Mesothelial cell of epicardium (in vitro differentiated cells): ENCODE measurements around the gene IPO4. TPM values are rescaled to one million over a fixed set of nuclear protein-coding genes. Genes with fewer than 3 reads are reported as not detected.

ENCODE experiments used
- DNase-seq, 2 experiments: peaks; one replicate each; pipeline ENCODE4 v3.0.0; 2021; ENCODE audit warnings: low spot score in 2 of 2; ENCODE audit not compliant: unreplicated experiment in 2 of 2
- H3K27ac Mint-ChIP-seq: 2 replicates; pipeline ENCODE4 v1.8.0; 2021; ENCODE audit warnings: mixed read lengths
- H3K27me3 Mint-ChIP-seq: 2 replicates; pipeline ENCODE4 v1.8.0; 2021; ENCODE audit warnings: low read depth, mixed read lengths
- H3K36me3 Mint-ChIP-seq: 2 replicates; pipeline ENCODE4 v1.8.0; 2021; ENCODE audit warnings: mixed read lengths
- H3K4me1 Mint-ChIP-seq: 2 replicates; pipeline ENCODE4 v1.8.0; 2021; ENCODE audit warnings: mixed read lengths
- H3K4me3 Mint-ChIP-seq: 2 replicates; pipeline ENCODE4 v1.8.0; 2021; ENCODE audit warnings: mild to moderate bottlenecking, moderate library complexity, mixed read lengths
- H3K9me3 Mint-ChIP-seq: 2 replicates; pipeline ENCODE4 v1.8.0; 2021; ENCODE audit warnings: mixed read lengths
- total RNA-seq: library from RNA; stranded (reverse); gene quantifications from 3 replicates; pipeline ENCODE4 v1.2.1, GENCODE V29; 2021
- TF ChIP-seq, protein P1 (sequence below): fragments of 200-600 bp; sonication (generic); IDR thresholded peaks from one replicate; pipeline ENCODE4 v1.5.0; 2021; ENCODE audit warnings: antibody characterized with exemption; ENCODE audit not compliant: unreplicated experiment

IPO4 gene
- total RNA-seq, 1 donor from 2014 or later, result 43.2 TPM

DNA sequence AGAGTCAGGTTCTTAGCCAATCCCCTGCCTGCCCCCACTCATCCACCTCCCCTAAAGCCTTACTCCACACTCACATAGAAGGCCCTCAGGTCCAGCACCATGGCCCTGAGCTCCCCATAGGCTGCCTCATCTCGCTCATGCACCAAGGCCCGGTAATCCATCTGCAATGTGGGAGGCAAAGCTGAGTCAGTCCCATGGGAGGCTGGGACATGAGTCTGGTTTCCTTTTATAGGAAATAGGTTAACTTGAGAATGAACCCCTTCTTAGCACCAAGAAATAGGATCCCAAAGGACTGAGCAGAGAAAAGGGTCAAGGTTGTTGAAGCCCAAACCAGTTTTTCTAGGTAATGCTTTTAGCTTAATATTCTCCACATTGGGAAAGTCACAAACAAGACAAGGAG is 45.1 kb downstream of the IPO4 start:
- Mint-ChIP-seq H3K4me3 (no peak overlapping the region), H3K27me3 (no peaks in the 10 kb centered on the region), H3K4me1 (peaks cover 47% of the 10 kb centered on the region), H3K36me3 (peaks cover 4% of the 10 kb centered on the region), H3K27ac (no peak overlapping the region), H3K9me3 (no peaks in the 10 kb centered on the region)
- TF ChIP-seq, protein P1, sequence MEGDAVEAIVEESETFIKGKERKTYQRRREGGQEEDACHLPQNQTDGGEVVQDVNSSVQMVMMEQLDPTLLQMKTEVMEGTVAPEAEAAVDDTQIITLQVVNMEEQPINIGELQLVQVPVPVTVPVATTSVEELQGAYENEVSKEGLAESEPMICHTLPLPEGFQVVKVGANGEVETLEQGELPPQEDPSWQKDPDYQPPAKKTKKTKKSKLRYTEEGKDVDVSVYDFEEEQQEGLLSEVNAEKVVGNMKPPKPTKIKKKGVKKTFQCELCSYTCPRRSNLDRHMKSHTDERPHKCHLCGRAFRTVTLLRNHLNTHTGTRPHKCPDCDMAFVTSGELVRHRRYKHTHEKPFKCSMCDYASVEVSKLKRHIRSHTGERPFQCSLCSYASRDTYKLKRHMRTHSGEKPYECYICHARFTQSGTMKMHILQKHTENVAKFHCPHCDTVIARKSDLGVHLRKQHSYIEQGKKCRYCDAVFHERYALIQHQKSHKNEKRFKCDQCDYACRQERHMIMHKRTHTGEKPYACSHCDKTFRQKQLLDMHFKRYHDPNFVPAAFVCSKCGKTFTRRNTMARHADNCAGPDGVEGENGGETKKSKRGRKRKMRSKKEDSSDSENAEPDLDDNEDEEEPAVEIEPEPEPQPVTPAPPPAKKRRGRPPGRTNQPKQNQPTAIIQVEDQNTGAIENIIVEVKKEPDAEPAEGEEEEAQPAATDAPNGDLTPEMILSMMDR, result no peak
- DNase-seq, result no peak

DNA sequence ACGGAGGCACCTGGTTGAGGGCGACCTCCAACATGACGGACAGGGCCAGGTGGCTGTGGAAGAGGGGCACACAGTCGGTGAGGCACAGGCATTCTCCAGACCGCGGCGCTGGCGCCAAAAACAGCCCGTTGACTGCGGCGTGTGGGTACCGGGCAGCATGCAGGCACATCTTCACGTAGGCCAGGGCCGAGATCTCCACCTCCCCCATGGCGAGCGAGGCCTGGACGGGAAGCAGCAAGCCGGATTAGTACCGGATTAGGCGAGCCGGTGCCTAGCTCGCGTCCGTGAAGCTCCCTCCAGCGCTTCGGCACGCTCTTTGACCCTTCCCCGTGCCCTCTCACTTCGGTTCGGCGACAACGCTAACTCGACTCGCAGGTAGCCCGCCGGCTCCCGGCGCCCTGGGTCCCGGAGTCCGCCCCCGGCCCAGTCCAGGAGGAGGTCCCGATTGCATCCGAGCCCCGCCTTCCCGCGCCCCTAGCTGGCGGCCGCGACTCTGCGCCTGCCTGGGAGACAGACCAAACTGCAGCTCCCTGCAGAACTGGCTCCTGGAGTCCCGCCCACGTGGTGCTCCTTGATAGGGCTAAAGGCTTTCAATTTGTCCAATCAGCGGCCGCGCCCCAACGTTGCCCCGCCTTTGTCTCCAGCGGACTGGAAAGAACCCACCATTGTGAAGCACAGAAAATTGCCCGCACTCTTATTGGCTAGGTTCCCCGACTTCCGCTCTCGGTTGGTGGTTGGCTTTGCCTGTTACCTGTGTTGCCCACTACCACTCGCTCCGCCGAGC is 47.3 kb downstream of the IPO4 start, which contains the start of gene EMC9:
TSS of gene EMC9 (minus strand) at position 495 of the 784 bp plus-strand sequence. CDS start at position 208, 287 bp downstream.
- H3K27me3 Mint-ChIP-seq, result no peaks in the 10 kb centered on the region
- peak; percentile 98 to 99 for DNase-seq
- TF ChIP-seq, protein P1, result peak; percentile 19
- H3K9me3 Mint-ChIP-seq, result no peaks in the 10 kb centered on the region
- peaks cover 10% of the 10 kb centered on the region for H3K36me3 Mint-ChIP-seq
- H3K27ac Mint-ChIP-seq, result peak within 1 kb of the TSS; percentile 97
- peaks cover 53% of the 10 kb centered on the region for H3K4me1 Mint-ChIP-seq
- H3K4me3 Mint-ChIP-seq, result peak within 1 kb of the TSS; percentile 93

DNA sequence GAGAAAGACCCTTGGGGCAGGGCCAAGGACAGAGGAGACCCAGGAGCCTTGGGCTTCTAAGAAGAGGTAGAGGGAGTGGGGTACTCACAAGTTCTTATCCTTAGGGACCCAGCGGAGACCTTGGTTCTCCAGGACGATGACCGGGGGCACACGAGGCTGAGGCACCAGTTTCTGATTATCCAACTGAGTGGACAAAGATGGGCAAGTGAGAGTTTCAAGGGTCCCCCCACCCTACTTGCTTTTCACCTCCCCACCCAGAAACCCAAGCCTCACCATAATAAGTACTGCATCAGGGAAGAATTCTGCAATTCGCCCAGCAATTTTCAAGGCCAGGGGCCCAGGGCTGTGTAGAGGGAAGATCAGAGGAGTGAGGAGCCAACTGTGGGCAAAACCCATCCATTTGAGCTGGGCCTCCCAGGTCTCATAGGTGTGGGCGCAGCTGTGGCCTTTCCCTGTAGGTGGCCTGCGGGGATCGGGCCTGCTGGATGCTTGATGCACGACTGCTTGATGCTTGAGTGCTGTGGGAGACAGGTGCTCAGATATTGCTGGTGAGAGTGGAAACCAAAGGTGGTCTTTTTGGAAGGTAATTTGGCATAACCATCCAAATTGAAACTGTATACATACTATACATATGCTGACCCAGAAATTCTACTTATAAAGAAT is 49.2 kb downstream of the IPO4 start:
- H3K4me3 Mint-ChIP-seq, result peak overlapping the region; percentile 93
- H3K27me3 Mint-ChIP-seq, result no peaks in the 10 kb centered on the region
- peaks cover 10% of the 10 kb centered on the region for H3K36me3 Mint-ChIP-seq
- peak overlapping the region; percentile 66 for H3K27ac Mint-ChIP-seq
- H3K9me3 Mint-ChIP-seq, result no peaks in the 10 kb centered on the region
- DNase-seq, result no peak
- TF ChIP-seq, protein P1, result no peak
- H3K4me1 Mint-ChIP-seq, result peaks cover 46% of the 10 kb centered on the region

DNA sequence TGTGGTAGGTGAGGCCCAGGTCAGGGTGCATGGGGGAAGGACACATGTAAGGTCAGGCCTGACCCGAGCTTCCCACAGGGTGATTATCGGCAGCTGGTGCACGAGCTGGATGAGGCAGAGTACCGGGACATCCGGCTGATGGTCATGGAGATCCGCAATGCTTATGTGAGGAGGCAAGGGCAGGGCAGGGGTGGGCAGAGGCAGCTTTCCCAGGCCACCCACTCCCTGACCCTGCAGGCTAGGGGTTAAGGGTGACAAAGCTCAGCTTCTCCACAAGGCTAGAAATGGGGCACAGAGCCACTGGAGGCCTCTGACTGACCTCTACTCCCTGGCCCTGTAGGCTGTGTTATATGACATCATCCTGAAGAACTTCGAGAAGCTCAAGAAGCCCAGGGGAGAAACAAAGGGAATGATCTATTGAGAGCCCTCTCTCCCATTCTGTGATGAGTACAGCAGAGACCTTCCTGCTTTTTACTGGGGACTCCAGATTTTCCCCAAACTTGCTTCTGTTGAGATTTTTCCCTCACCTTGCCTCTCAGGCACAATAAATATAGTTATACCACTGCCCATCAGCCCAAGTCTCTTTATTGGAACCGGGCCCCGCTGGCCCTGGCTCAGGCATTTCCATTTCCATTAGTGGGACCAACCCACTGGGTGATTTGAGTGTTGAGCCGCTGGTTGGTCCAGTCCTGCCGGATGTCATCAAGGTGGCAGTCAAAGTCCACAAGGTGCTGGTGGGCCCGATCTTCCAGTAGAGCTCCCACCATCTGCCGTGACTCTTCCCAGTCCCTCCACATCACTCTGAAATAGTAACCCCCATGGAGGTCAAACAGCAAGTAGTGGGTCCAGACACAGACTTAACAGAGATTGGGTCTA is 50.0 kb downstream of the IPO4 start:
- Mint-ChIP-seq H3K9me3 (no peaks in the 10 kb centered on the region), H3K4me1 (peaks cover 46% of the 10 kb centered on the region), H3K27ac (peak overlapping the region; percentile 66), H3K4me3 (peak overlapping the region; percentile 93), H3K27me3 (no peaks in the 10 kb centered on the region), H3K36me3 (peaks cover 7% of the 10 kb centered on the region)
- TF ChIP-seq, protein P1, result no peak
- no peak for DNase-seq
